ENCODE data around the gene ZBTB20. TPM values are rescaled to one million over a fixed set of nuclear protein-coding genes. Genes with fewer than 3 reads are reported as not detected.

The ZBTB20 gene
- total RNA-seq, 1 experiment from 2014 or later: 10.7 TPM

GRCh38 chr3:114615523-114616085 is 531.5 kb downstream of the ZBTB20 start:
- no peak for TF ChIP-seq CTCF (IDR thresholded peaks at IDR 0.05; ENCODE audit: unreplicated experiment)
- DNase-seq (ENCODE audit: unreplicated experiment): no peak
- Mint-ChIP-seq H3K4me1 (ENCODE audit: insufficient read depth, unreplicated experiment) (no peaks in the 10 kb centered on the region), H3K36me3 (ENCODE audit: insufficient read depth, unreplicated experiment) (no peaks in the 10 kb centered on the region), H3K27ac (ENCODE audit: low read depth, unreplicated experiment) (no peak overlapping the region), H3K4me3 (ENCODE audit: unreplicated experiment) (no peak overlapping the region), H3K27me3 (ENCODE audit: insufficient read depth, unreplicated experiment) (no peaks in the 10 kb centered on the region), H3K9me3 (ENCODE audit: unreplicated experiment) (no peaks in the 10 kb centered on the region)
- ChIA-PET CTCF (no interaction called here), POLR2A (interaction anchor here (0.7 kb wide), 1 partner anchor 158 kb away, joined by 3 read pairs; no protein-coding TSS in a partner anchor)
- BruUV-seq (replicated peaks): no TSS peak
- intact Hi-C loops (cut with micrococcal nuclease): no loop called here

- Mint-ChIP-seq H3K36me3 (ENCODE audit: insufficient read depth, unreplicated experiment) (no peaks in the 10 kb centered on the region), H3K9me3 (ENCODE audit: unreplicated experiment) (no peaks in the 10 kb centered on the region), H3K27me3 (ENCODE audit: insufficient read depth, unreplicated experiment) (no peaks in the 10 kb centered on the region), H3K4me1 (ENCODE audit: insufficient read depth, unreplicated experiment) (peaks cover 15% of the 10 kb centered on the region), H3K27ac (ENCODE audit: low read depth, unreplicated experiment) (no peak overlapping the region), H3K4me3 (ENCODE audit: unreplicated experiment) (no peak overlapping the region)
- no peak for TF ChIP-seq CTCF (IDR thresholded peaks at IDR 0.05; ENCODE audit: unreplicated experiment)
- POLR2A ChIA-PET: no interaction called here
- CTCF ChIA-PET: interaction anchor here (0.7 to 1.2 kb wide), 5 partner anchors 9 to 691 kb away, joined by 3 to 4 read pairs (median 3); no protein-coding TSS in a partner anchor
- DNase-seq (ENCODE audit: unreplicated experiment): no peak
- no TSS peak for BruUV-seq (replicated peaks)
- intact Hi-C loops (cut with micrococcal nuclease): no loop called here
Measured at GRCh38 chr3:114609973-114610630, 537.0 kb downstream of the ZBTB20 start.

GRCh38 chr3:114608293-114608692 is 538.8 kb downstream of the ZBTB20 start:
- CTCF ChIA-PET: no interaction called here
- intact Hi-C loops (cut with micrococcal nuclease): no loop called here

GRCh38 chr3:114606336-114606735 is 540.8 kb downstream of the ZBTB20 start:
- POLR2A ChIA-PET: no interaction called here
- Mint-ChIP-seq H3K4me1 (ENCODE audit: insufficient read depth, unreplicated experiment) (peaks cover 15% of the 10 kb centered on the region), H3K27me3 (ENCODE audit: insufficient read depth, unreplicated experiment) (no peaks in the 10 kb centered on the region), H3K4me3 (ENCODE audit: unreplicated experiment) (no peak overlapping the region), H3K9me3 (ENCODE audit: unreplicated experiment) (no peaks in the 10 kb centered on the region), H3K36me3 (ENCODE audit: insufficient read depth, unreplicated experiment) (no peaks in the 10 kb centered on the region), H3K27ac (ENCODE audit: low read depth, unreplicated experiment) (no peak overlapping the region)
- no peak for TF ChIP-seq CTCF (IDR thresholded peaks at IDR 0.05; ENCODE audit: unreplicated experiment)
- no peak for DNase-seq (ENCODE audit: unreplicated experiment)
- CTCF ChIA-PET: interaction anchor here (1.0 kb wide), 1 partner anchor 222 kb away, joined by 4 read pairs; no protein-coding TSS in a partner anchor
- no TSS peak for BruUV-seq (replicated peaks)
- intact Hi-C loops (cut with micrococcal nuclease): no loop called here

More at GRCh38 chr3:114608293-114608692, 538.8 kb downstream of the ZBTB20 start:
- Mint-ChIP-seq H3K4me3 (ENCODE audit: unreplicated experiment) (no peak overlapping the region), H3K4me1 (ENCODE audit: insufficient read depth, unreplicated experiment) (peaks cover 15% of the 10 kb centered on the region), H3K27ac (ENCODE audit: low read depth, unreplicated experiment) (peak overlapping the region; percentile 17), H3K36me3 (ENCODE audit: insufficient read depth, unreplicated experiment) (no peaks in the 10 kb centered on the region), H3K27me3 (ENCODE audit: insufficient read depth, unreplicated experiment) (no peaks in the 10 kb centered on the region), H3K9me3 (ENCODE audit: unreplicated experiment) (no peaks in the 10 kb centered on the region)
- no TSS peak for BruUV-seq (replicated peaks)
- POLR2A ChIA-PET: no interaction called here
- TF ChIP-seq CTCF (IDR thresholded peaks at IDR 0.05; ENCODE audit: unreplicated experiment): no peak
- DNase-seq (ENCODE audit: unreplicated experiment): peak; percentile 46

All from MCF 10A (cell line).